HepG2 (cell line): ENCODE data around the gene NPEPL1. TPM values are rescaled to one million over a fixed set of nuclear protein-coding genes. Genes with fewer than 3 reads are reported as not detected.

ENCODE experiments used
- AGO1 ChIP-seq: fragments of 200-400 bp; formaldehyde crosslinking; IDR thresholded peaks from 2 replicates; pipeline ENCODE4 v1.6.1; 2017; ENCODE audit warnings: mild to moderate bottlenecking, low read depth, low read length, moderate library complexity; ENCODE audit not compliant: poor library complexity, severe bottlenecking
- ESRRA ChIP-seq: sonication (generic); formaldehyde crosslinking; IDR thresholded peaks from 2 replicates; pipeline ENCODE4 v1.5.1; 2020; ENCODE audit warnings: mild to moderate bottlenecking, low read depth, missing genetic modification reagents
- GABPA ChIP-seq, 2 experiments: IDR thresholded peaks; 2 replicates each; pipeline ENCODE4 v1.6.1; 2011 to 2016; ENCODE audit warnings: low read depth in 2 of 2, low read length in 1 of 2, missing biosample characterization in 1 of 2, missing genetic modification characterization in 1 of 2
- HDAC2 ChIP-seq: sonication (generic); formaldehyde crosslinking; IDR thresholded peaks from 2 replicates; pipeline ENCODE4 v1.4.0; 2020; ENCODE audit warnings: missing genetic modification reagents
- MAFK ChIP-seq, 2 experiments: IDR thresholded peaks in 1 of 2; conservative IDR thresholded peaks in 1 of 2; 2 replicates each; pipeline ENCODE4 v1.6.1; 2011; ENCODE audit warnings: improper control_type of control experiment in 2 of 2, low read length in 2 of 2
- MED13 ChIP-seq: sonication (generic); formaldehyde crosslinking; IDR thresholded peaks from 2 replicates; pipeline ENCODE4 v1.5.0; 2020; ENCODE audit warnings: missing genetic modification reagents
- MTERF4 ChIP-seq: sonication (generic); formaldehyde crosslinking; IDR thresholded peaks from 2 replicates; pipeline ENCODE4 v1.8.0; 2023; ENCODE audit warnings: mild to moderate bottlenecking, missing genetic modification reagents
- NFATC3 ChIP-seq: sonication (generic); formaldehyde crosslinking; IDR thresholded peaks from 2 replicates; pipeline ENCODE4 v1.5.1; 2020; ENCODE audit warnings: mild to moderate bottlenecking, missing genetic modification reagents
- NFE2L2 ChIP-seq: fragments of 150-350 bp; IDR thresholded peaks from 2 replicates; pipeline ENCODE4 v1.6.1; 2014; ENCODE audit warnings: low read length
- POGZ ChIP-seq: sonication (generic); formaldehyde crosslinking; IDR thresholded peaks from 2 replicates; pipeline ENCODE4 v1.4.0; 2020; ENCODE audit warnings: mild to moderate bottlenecking, missing genetic modification reagents
- RAD51 ChIP-seq: fragments of 450-650 bp; IDR thresholded peaks from 2 replicates; pipeline ENCODE4 v1.6.1; 2016; ENCODE audit warnings: borderline replicate concordance
- RARA ChIP-seq: IDR thresholded peaks from 2 replicates; pipeline ENCODE4 v1.6.1; 2016; ENCODE audit warnings: missing genetic modification reagents, missing compliant biosample characterization
- SALL2 ChIP-seq: sonication (generic); formaldehyde crosslinking; IDR thresholded peaks from 2 replicates; pipeline ENCODE4 v1.8.1; 2023; ENCODE audit warnings: mild to moderate bottlenecking, missing genetic modification reagents, inconsistent platforms
- SPEN ChIP-seq: sonication (generic); formaldehyde crosslinking; IDR thresholded peaks from 2 replicates; pipeline ENCODE4 v1.5.1; 2020; ENCODE audit warnings: low read depth, mild to moderate bottlenecking, missing genetic modification reagents
- YEATS2 ChIP-seq: sonication (generic); formaldehyde crosslinking; IDR thresholded peaks from 2 replicates; pipeline ENCODE4 v1.4.0; 2020; ENCODE audit warnings: missing genetic modification reagents, borderline replicate concordance
- YEATS4 ChIP-seq: sonication (generic); formaldehyde crosslinking; IDR thresholded peaks from 2 replicates; pipeline ENCODE4 v1.4.0; 2020; ENCODE audit warnings: missing genetic modification reagents, borderline replicate concordance
- ZNF10 ChIP-seq: sonication (generic); formaldehyde crosslinking; IDR thresholded peaks from 2 replicates; pipeline ENCODE4 v1.4.0; 2020; ENCODE audit warnings: mild to moderate bottlenecking, low read depth, missing genetic modification reagents, borderline replicate concordance
- ZNF275 ChIP-seq: sonication (generic); formaldehyde crosslinking; IDR thresholded peaks from 2 replicates; pipeline ENCODE4 v1.8.0; 2022; ENCODE audit warnings: missing genetic modification reagents, mild to moderate bottlenecking, inconsistent platforms, borderline replicate concordance
- ZNF562 ChIP-seq: sonication (generic); formaldehyde crosslinking; IDR thresholded peaks from 2 replicates; pipeline ENCODE4 v1.8.0; 2022; ENCODE audit warnings: missing genetic modification reagents, borderline replicate concordance
- ZNF777 ChIP-seq: sonication (generic); formaldehyde crosslinking; IDR thresholded peaks from 2 replicates; pipeline ENCODE4 v1.4.0; 2020; ENCODE audit warnings: missing genetic modification reagents
- polyA plus RNA-seq, 8 experiments: library from polyadenylated mRNA; depleted of rRNA in 3 of 8; stranded (reverse) in 7 of 8; unstranded in 1 of 8; fragments of >200 nt; fragmentation: Illumina TruSeq in 4 of 8; extraction: Trizol in 4 of 8; gene quantifications; 2 replicates each; pipeline versions ENCODE4 v1.2.1 to v1.2.3, GENCODE V29; 2011 to 2016; ENCODE audit warnings: low read depth in 4 of 8, missing spikeins in 1 of 8, mixed read lengths in 1 of 8; ENCODE audit not compliant: insufficient read depth in 1 of 8
- total RNA-seq, 5 experiments: library from RNA; depleted of rRNA; stranded (reverse); fragments of >200 nt; fragmentation: Illumina TruSeq; extraction: Trizol; gene quantifications; 2 replicates each; pipeline ENCODE4 v1.2.3, GENCODE V29; 2016; ENCODE audit warnings: low read depth in 1 of 5
- TF ChIP-seq, protein P1 (sequence below): sonication (generic); formaldehyde crosslinking; IDR thresholded peaks from 2 replicates; pipeline ENCODE4 v1.4.0; 2020; ENCODE audit warnings: missing genetic modification reagents
- TF ChIP-seq, protein P2 (sequence below): sonication (generic); formaldehyde crosslinking; IDR thresholded peaks from 2 replicates; pipeline ENCODE4 v1.4.0; 2020; ENCODE audit warnings: mild to moderate bottlenecking, missing genetic modification reagents, borderline replicate concordance
- TF ChIP-seq, protein P3 (sequence below): sonication (generic); formaldehyde crosslinking; IDR thresholded peaks from 2 replicates; pipeline ENCODE4 v1.5.0; 2020; ENCODE audit warnings: missing genetic modification reagents, mild to moderate bottlenecking, borderline replicate concordance

NPEPL1 gene
- total and polyA plus RNA-seq, 2 of the 13 experiments (the other 11 are each of a cell fraction or from before 2014, with no cell fraction given): 4.1 to 7.5 TPM

DNA sequence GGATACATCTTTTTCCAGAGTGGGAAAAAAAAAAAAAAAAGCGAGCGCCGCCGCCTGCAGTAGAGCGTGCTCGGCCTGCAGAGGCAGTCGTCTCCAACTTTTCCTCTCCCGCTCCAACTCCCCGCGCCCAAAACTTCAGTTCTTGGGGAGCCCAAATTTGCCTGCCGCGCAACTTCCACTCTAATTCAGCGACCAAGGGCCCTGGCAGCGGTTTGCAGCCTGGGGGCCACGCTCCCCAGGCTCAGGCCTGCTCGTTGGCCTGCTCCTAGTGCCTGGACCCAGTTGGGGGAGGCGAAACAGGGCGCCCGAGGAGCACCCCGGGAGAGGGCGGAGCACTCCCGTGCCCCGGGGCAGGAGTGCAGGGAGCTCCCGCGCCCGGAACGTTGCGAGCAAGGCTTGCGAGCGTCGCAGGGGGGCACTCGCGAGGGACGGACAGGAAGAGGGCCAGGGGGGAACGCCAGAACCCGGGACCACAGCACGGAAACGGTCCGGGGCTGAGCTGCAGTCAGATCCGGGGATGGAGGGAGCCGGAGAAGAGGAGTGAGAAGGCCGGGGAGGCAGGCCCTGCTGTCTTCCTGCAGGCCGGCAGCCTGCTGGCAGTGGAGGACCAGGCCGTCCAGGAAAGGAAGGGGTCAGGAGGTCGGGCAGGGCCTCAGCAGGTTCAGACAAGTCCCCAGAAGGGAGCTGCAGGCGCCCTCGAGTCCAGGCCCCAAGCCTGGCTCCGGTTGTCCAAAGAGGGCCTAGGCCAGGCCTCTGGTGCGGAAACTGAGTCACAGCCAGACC, 41.6 kb upstream of the NPEPL1 start, which contains the start of gene STX16 (continued):
- no peak for TF ChIP-seq NFE2L2
- peak; percentile 84 for TF ChIP-seq RARA
- TF ChIP-seq RAD51: no peak
- TF ChIP-seq, protein P1, sequence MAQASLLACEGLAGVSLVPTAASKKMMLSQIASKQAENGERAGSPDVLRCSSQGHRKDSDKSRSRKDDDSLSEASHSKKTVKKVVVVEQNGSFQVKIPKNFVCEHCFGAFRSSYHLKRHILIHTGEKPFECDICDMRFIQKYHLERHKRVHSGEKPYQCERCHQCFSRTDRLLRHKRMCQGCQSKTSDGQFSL (CRISPR knock-in tag): peak; percentile 96
- TF ChIP-seq YEATS2: peak; percentile 100
- peak; percentile 92; the same call in 1 of the 2 replicates for TF ChIP-seq MED13
- TF ChIP-seq YEATS4 (CRISPR knock-in tag): peak; percentile 100
- peak; percentile 99 for TF ChIP-seq GABPA (IDR thresholded peaks at IDR 0.05; ENCODE audit: low read depth, low read length)
- peak; percentile 100 for TF ChIP-seq GABPA (CRISPR knock-in tag; IDR thresholded peaks at IDR 0.05; ENCODE audit: low read depth)
- TF ChIP-seq ZNF10 (CRISPR knock-in tag): no peak
- peak; percentile 98 for TF ChIP-seq NFATC3 (CRISPR knock-in tag)
- no peak for TF ChIP-seq ZNF562 (CRISPR knock-in tag)
- TF ChIP-seq, protein P2, sequence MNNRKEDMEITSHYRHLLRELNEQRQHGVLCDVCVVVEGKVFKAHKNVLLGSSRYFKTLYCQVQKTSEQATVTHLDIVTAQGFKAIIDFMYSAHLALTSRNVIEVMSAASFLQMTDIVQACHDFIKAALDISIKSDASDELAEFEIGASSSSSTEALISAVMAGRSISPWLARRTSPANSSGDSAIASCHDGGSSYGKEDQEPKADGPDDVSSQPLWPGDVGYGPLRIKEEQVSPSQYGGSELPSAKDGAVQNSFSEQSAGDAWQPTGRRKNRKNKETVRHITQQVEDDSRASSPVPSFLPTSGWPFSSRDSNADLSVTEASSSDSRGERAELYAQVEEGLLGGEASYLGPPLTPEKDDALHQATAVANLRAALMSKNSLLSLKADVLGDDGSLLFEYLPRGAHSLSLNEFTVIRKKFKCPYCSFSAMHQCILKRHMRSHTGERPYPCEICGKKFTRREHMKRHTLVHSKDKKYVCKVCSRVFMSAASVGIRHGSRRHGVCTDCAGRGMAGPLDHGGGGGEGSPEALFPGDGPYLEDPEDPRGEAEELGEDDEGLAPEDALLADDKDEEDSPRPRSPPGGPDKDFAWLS: peak; percentile 99
- peak; percentile 86 for TF ChIP-seq ZNF275 (CRISPR knock-in tag)
- peak; percentile 100 for TF ChIP-seq SPEN (CRISPR knock-in tag)
- peak; percentile 99; the same call in 1 of the 2 replicates for TF ChIP-seq MTERF4 (CRISPR knock-in tag)
- peak; percentile 100 for TF ChIP-seq SALL2 (CRISPR knock-in tag)
- TF ChIP-seq, protein P3, sequence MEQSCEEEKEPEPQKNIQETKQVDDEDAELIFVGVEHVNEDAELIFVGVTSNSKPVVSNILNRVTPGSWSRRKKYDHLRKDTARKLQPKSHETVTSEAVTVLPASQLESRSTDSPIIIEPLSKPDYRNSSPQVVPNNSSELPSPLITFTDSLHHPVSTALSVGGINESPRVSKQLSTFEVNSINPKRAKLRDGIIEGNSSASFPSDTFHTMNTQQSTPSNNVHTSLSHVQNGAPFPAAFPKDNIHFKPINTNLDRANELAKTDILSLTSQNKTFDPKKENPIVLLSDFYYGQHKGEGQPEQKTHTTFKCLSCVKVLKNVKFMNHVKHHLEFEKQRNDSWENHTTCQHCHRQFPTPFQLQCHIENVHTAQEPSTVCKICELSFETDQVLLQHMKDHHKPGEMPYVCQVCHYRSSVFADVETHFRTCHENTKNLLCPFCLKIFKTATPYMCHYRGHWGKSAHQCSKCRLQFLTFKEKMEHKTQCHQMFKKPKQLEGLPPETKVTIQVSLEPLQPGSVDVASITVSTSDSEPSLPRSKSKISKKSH (CRISPR knock-in tag): peak; percentile 100
- TF ChIP-seq ESRRA: peak; percentile 95
- peak; percentile 32 to 68; a peak in 3 of 4 replicates for TF ChIP-seq MAFK (conservative IDR thresholded peaks at IDR 0.05 in 1 of 2, IDR thresholded peaks at IDR 0.05 in 1 of 2; ENCODE audit: low read length in 2 of 2)
- peak; percentile 96 for TF ChIP-seq AGO1
- peak; percentile 99 for TF ChIP-seq HDAC2 (CRISPR knock-in tag)
- TF ChIP-seq ZNF777 (CRISPR knock-in tag): peak; percentile 89
- TF ChIP-seq POGZ (CRISPR knock-in tag): peak; percentile 100
